ENCODE measurements around the gene CTPS1.
A peak's percentile ranks its signal among the peaks of the same experiment; 100 is the strongest.

CTPS1 gene

DNA sequence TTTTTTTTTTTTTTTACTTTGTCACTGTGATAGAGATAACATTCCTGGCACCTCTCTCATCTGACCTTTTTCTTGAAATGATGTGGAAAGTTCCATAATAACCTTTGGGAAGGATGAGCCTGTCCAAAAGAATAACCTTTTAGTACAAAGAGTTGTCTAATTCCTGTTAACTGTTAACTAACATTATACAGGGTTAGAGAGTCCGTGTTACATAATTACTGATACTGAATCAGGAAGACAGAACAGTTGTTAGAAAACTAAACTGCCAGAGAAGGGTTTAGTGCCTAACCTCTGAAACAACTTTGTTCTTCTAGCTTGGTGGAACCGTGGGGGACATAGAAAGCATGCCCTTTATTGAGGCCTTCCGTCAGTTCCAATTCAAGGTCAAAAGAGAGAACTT lies 8.8 kb downstream of the CTPS1 start:
- DNase-seq (ENCODE audit: extremely low read depth in 1 of 2, low read depth in 1 of 2), result no peak

DNA sequence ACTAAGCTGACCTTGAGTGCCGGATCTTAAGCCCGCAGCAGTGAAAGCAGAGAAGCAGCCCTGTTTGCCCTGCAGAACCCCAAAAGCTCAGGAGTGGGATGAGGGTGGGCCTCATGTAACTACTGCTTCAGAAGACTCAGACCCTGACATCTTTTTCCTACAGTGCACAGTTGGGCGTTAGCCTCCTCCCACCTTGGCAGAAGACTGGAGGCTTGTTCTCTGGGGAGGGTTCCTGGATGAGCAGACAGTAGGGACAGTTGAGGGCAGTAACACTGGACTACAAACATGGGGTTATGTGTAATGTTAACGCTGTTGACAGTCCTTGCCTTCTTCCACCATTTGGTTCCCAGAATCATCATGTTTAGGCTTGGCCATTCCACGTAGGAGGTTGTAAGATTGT lies 9.6 kb downstream of the CTPS1 start:
- DNase-seq (ENCODE audit: extremely low read depth in 1 of 2, low read depth in 1 of 2), result no peak

DNA sequence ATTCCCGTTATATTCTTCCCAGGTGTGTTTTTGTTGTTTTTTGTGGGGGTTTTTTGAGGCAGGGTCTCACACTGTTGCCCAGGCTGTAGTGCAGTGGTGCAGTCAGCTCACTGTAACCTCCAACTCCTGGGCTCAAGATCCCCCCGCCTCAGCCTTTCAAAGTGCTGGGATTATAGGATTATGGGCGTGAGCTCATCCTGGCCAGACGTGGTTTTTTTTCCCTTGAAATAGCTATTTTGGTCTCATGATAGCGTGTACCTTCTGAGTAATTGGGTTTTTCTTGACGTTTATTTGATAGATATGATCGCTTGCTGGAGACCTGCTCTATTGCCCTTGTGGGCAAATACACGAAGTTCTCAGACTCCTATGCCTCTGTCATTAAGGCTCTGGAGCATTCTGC lies 17.6 kb downstream of the CTPS1 start:
- DNase-seq (ENCODE audit: extremely low read depth in 1 of 2, low read depth in 1 of 2), result no peak

DNA sequence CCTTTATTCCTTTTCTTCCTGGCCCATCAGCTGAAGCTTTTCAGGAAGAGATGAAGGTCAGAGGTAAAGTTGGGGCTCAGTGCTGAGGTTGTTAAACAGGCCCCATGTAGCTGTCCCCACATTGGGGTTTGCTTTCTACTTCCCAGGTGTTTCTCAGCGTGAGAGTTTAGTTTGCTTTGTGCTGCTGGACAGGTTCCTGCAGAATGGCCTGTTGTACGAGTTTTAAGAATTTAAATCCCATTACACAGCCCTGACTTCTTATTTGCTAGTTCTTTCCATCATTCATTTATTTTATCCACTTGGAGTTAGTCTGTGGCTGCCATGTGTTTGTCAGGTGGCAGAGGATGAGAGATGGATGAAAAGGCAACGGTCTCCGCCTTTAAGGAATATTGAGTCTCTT lies 19.2 kb downstream of the CTPS1 start:
- DNase-seq (ENCODE audit: extremely low read depth in 1 of 2, low read depth in 1 of 2), result no peak

DNA sequence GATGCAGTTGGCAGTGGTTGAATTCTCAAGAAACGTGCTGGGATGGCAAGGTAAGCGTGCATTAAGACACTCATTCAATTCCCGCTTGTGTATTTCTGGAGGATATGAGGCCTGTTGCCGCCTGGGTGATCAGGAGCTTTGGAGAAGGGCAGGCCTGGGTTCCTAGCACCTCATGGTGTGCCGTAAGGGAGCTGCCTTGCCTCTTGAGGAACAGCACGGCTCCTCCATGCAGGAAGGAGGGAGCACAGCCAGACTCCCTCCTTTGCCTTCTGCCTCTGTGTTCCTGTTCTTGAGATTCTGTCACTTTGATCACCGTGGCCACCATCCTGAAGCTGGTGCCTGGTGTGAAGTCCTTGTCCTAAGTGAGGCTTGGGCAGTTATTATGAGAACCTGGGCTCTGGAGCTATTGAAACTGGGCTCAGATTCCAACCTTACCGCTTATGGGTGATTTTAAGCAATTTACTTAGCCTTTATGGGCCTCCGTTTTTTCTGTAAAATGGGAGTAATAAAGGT lies 23.7 kb downstream of the CTPS1 start:
- no peak for DNase-seq (ENCODE audit: extremely low read depth in 1 of 2, low read depth in 1 of 2)

DNA sequence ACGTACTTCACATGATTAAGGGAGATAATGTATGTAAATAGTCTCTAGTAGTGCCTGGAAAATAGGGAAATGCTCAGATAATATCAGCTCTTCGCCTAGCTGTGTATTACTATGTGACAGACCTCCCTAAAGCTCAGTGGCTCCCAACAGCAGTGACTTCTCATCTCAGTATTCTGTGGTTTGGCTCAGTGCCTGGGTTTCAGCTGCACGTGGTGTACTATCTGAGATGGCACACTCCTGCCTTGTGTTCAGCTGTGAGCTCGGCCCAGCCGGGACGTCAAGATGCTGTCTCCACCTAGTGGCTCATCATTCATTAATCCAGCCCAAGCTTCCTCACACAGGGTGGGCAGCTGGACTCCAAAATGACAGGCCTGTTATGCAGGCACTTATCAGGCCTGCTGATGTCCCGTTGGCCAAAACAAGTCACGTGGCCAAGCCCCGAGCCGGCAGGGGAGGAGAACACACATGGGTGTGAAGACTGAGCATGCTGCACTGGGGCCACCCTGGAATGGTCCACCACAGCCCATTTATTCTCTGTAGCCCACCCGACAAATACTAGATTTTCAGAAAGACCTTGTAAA lies 24.2 kb downstream of the CTPS1 start:
- peak; percentile 75 for DNase-seq (ENCODE audit: extremely low read depth in 1 of 2, low read depth in 1 of 2)

DNA sequence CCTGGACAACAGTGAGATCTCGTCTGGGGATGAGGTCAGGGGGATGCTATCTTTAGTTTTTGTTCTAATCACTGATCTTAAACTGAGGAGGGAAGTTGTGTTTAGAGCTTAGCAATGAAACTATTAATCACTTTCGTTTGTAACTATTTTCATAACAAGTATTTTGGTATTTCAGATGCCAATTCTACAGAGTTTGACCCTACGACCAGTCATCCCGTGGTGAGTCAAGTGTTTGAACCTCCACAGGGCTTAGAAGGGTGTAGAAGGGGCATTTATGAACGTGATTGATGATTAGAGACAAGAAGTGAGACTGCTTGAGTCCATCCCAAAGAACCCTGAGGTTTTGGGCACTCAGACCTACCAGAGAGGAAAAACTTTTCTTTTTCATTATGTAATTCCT lies 26.4 kb downstream of the CTPS1 start:
- no peak for DNase-seq (ENCODE audit: extremely low read depth in 1 of 2, low read depth in 1 of 2)

DNA sequence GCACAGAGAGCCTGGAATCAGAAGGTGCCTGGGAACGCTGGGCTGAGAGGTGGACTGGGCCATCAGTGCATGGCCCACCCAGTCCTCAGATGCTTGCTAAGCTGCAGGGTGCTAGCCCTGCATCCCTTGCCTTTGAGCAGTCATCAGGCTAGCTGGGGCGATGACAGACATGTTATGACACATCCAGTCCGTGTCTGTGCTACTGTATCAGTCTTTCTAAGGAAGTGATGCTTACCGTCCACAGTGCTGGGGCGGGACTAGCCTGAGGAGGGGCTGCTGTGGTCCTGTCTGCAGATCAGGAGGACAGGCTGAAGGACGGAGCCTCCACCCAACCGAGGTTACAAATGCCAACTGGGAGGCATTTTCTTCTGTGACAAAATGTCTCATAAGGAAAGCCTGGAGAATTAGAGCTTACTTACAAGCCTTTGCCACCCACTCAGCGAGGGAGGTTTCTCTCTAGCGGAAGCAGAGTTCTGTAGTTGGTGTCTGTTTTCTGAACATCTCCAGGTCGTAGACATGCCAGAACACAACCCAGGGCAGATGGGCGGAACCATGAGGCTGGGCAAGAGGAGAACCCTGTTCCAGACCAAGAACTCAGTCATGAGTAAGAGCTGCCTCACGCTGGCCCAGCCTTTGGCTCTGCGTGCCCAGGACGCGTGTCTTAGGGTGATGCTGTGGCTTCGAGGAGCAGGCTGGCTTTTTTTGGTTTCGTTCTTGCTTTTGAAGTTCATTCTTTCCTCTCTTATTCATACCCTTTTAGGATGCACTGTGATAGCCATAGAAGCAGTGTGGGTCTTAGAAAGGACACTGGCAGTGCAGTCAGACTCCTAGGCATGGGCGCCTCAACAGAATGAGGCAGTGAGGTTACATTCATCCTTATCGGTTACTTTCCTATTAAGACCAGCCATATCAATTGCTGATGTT lies 27.7 kb downstream of the CTPS1 start:
- no peak for DNase-seq (ENCODE audit: extremely low read depth in 1 of 2, low read depth in 1 of 2)

DNA sequence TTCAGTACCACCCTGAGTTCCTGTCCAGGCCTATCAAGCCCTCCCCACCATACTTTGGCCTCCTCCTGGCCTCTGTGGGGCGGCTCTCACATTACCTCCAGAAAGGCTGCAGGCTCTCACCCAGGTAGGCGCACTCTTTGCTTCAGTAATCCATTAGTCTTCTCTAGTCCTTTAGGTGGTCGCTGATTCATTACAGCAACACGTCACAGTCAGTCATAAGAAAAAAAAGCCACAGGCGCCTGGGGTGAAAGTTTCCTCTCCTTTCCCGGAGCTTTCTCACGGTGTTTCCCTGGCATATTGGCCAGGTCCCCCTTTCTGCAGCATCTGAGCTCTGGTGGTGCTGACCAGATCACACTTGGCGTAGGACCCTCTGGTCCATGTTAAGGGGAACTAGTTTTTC lies 30.0 kb downstream of the CTPS1 start:
- DNase-seq (ENCODE audit: extremely low read depth in 1 of 2, low read depth in 1 of 2), result no peak

DNA sequence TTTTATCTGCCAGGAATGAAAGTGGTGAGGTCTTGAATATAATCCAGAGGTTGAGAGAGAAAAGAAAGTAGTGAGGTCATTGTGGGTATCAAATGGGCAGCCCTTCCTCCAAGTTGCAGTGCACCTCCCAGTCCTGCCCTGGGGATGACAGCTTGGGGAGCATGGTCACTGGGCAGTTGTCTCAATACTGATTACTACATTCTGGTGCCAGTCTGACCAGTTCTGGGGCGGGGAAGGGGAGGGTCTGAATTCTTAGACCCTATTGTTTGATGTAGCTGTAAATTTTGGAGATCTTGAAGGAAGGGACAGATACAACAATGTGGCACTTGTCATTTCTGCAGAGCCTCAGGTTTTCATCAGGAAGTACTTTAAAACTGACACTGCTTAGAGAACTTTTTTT lies 30.8 kb downstream of the CTPS1 start:
- DNase-seq (ENCODE audit: extremely low read depth in 1 of 2, low read depth in 1 of 2), result no peak

DNA sequence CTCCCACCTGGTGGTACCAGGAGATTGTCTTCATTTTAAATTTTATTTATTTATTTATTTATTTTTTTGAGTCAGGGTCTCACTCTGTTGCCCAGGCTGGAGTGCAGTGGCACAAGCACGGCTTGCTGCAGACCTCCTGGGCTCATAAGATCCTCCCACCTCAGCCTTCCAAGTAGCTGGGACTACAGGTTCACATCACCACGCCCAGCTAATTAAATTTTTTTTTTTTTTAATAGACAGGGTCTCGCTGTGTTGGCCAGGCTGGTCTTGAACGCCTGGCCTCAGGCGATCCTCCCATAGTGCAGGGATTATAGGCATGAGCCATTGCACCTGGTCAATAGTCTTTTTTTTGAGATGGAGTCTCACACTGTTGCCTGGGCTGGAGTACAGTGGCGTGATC lies 33.5 kb downstream of the CTPS1 start:
- DNase-seq (ENCODE audit: extremely low read depth in 1 of 2, low read depth in 1 of 2), result no peak

DNA sequence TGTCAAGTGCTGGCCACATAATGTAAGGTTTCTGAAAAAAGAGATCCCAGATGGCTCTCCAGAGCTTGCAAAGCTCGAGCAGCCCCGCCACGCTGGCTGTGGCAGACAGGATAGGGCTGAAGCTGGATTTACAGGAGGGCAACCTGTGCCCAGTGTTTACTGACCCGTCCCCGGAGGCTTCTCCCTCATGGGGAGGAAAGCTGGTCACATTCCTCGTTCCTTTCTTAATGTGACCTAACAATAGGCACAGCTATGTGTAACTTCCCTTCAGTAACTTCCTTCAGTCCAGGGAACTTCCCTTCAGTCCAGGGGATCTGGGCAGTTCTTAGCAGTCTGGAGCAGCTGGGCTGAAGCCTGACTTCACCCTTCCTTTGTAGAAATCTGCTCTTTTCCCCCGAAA lies 34.3 kb downstream of the CTPS1 start:
- no peak for DNase-seq (ENCODE audit: extremely low read depth in 1 of 2, low read depth in 1 of 2)

DNA sequence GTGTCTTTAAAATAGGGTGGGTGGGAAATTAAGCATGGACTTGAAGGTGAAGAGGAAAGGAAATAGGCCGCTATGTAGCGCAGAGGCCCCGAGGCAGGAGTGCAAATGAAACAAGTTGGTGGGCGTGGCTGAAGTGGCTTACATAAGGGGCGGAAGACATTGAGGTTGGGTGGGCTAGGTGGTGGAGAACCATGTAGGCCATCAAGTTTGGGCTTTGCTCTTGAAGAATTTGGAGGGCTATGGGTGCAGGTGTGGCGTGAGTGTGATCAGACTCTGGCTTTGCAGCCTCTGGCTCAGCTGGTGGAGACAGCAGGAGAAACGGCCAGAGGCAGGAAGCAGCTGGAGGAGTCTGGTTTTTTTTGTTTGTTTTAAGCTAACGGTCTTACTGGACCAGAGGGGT lies 35.4 kb downstream of the CTPS1 start:
- no peak for DNase-seq (ENCODE audit: extremely low read depth in 1 of 2, low read depth in 1 of 2)

DNA sequence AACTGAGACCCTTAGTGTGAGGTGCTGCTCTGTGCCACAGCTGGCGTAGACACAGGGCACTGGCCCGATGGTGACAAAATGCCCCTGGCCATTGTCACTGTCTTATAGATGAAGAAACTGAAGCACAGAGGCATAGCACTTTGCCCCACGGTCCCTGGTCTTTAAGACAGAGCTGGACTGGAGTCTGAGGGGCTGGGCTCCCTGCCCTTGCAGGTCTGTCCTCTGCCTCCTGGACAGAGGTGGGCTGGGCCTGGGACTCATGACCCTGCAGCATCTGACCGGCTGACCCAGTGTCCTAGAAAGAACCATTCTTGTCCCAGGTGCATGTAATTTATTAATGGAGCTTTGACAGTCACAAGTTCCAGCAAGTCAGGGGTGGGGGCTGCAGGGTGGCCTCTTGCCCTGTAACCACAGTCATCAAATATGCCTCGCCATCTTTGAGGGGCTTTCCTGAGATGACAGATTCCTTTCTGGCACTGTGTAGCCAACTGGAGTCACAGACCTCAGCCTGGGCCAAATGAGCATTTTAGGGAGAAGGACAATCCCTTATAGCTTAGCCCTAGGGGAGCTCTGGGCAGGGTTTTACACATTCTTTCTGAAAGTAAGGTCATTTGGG lies 35.9 kb downstream of the CTPS1 start:
- no peak for DNase-seq (ENCODE audit: extremely low read depth in 1 of 2, low read depth in 1 of 2)

DNA sequence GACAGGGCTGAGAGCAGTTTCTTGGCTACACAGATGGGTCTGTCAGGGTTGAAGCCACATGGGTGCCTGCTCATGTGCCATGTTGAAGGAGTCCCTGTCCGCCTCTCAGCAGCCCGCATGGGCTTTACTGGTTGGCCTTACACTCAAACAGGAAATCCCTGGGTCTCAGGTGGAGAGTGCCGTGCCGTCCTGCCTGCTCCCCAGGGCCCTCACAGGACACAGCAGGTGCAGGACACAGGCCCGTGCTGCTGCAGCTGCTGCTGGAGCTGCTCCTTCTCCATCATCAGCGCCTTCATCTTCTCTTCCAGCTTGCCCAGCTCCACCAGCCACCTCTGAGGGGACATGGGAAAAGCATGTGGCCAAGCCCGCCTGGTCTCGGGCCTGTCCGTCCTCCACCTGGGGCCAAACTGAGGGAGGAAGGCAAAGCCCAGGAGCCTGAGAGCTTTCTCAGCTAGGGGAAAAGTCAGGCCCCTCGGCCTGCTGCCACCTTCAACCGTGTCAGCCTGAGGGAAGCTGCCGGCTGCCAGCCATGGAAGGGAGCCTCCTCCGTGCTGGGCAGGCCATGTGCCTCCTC lies 36.5 kb downstream of the CTPS1 start:
- no peak for DNase-seq (ENCODE audit: extremely low read depth in 1 of 2, low read depth in 1 of 2)

DNA sequence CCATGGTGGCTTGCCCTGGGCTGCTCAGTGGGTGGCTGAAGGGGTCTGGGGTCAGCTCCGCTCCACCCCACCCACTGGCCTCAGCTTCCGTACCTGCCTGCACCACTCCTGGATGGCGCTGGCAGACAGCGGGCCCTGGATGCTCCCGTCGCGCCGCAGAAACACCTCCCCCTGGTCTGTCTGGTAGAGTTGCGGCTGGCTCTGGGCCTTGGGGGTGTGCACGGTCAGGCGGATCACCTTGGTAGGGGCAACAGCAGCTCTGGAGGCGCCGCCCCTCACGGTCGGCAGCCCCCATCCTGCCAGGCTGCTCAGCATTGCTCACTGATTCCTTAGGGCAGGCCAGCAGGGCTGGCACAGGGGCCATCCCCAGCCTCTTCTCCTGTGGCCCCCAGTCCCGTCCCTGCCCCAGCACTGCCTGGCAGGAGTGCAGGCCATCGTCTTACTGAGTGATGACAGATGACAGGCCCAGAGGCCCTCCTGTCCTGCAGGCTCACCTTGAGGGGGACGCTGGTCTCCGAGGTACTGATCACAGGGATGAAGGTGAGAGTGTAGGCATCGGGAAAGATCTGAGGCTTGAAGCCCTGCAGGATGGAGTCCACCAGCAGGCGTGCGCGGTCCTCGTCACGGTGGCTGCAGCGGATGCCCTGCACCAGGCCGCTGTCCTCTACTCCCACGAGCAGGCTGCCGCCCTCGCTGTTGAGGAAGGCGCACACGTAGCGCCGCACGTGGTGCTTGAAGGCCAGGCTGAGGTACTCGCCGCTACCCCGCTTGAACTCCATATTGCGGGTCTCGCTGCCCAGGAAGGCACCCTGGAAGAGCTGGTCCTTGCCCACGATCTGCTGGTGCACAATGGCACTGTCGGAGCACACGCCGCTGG lies 37.9 kb downstream of the CTPS1 start:
- DNase-seq (ENCODE audit: extremely low read depth in 1 of 2, low read depth in 1 of 2), result no peak

DNA sequence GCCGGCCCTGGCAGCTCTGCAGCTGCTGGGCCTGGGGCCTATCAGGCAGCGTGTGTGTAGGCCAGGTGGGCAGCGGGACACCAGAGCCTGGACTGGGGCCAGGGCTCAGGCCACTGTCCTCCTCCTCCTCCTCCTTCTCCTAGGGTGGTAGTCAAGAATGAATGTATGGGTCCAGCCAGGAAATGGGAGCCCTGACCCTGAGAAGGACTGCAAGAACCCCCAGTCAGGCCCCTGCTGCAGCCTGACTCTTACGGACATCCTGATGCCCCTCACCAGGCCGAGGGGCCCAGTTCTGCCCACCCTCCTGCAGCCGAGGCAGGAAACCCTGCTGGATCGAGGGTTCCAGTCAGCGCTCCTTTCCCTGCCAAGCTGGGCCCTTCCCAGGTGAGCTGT lies 38.5 kb downstream of the CTPS1 start:
- no peak for DNase-seq (ENCODE audit: extremely low read depth in 1 of 2, low read depth in 1 of 2)

DNA sequence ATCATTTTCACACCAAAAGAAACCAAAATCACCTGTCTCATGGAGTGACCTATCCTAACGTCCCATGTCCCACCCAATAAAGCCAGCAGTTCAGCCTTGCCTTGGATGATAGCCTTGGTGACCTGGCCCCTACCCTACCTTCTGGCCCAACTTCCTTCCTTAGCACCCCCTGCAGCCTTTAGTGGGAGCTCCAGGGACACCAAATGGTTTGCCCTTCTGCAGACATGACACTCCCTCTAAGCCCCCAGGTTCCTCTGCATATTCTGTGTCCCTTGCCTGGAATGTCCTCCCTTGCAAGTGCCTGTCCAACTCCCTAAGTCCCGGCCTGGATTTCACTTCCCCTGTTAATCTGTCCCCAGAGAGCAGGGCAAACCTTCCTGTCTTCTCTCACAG lies 39.9 kb downstream of the CTPS1 start:
- no peak for DNase-seq (ENCODE audit: extremely low read depth in 1 of 2, low read depth in 1 of 2)

DNA sequence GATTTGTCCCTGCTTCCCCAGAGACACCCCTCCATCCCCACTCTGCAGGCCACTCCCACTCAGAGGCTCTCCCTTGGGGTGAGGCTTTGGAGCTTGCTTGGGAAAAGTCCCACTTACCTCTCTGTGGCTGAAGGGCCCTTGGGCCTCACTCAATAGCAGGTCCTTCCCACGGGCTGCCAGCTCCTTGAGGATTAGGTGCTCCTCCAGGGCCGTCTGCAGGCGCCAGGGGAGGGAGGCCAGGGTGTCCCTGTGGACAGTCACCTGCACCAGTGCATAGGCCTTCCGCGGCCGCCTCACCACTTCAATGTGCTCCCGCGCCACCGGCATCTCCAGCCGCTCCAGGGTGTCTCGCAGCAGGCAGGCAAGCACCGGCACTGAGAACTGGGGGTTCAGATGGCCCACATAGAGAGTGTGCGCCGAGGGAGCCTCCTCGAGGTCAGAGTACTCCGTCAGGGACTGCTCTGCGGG lies 40.6 kb downstream of the CTPS1 start:
- DNase-seq (ENCODE audit: extremely low read depth in 1 of 2, low read depth in 1 of 2), result no peak

DNA sequence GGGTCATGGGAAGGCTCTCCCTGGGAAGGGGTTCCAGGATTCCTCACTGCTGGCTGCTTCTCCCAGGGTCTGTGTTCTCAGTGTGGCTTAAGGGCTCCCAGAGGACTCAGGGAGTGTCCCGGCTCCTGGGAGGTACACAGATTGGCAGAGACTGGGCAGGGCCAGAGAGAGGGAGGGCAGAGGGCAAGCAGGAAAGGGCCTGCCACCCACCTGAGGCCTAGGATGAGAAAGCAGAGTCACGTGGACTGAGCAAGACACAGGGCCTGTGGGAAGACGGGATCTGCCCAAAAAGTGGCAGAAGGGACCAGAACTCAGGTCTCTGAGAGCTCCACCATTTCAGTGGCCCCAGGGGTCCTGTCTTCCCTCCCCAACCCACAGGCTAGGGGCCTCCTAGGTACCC lies 41.2 kb downstream of the CTPS1 start:
- no peak for DNase-seq (ENCODE audit: extremely low read depth in 1 of 2, low read depth in 1 of 2)

Measured in activated CD8-positive, alpha-beta memory T cell treated with anti-CD3 and anti-CD28 coated beads for 1 hour (primary cell).